HEK293 (cell line): ENCODE results near the gene ZNF451.

Source experiments
- CTCF ChIA-PET: fragments of 350-600 bp; formaldehyde crosslinking; extraction: SDS; loops from one replicate; lab custom pipeline; 2021; ENCODE audit warnings: antibody characterized with exemption; lab: Yijun Ruan, JAX
- POLR2A ChIA-PET: fragments of 300-600 bp; formaldehyde crosslinking; extraction: SDS; loops from one replicate; lab custom pipeline; 2020; ENCODE audit warnings: antibody characterized with exemption, inconsistent platforms; lab: Yijun Ruan, JAX
- H3K27ac ChIP-seq: fragments of 200-500 bp; sonication (Bioruptor generic); 2 replicates; pipeline ENCODE4 v1.5.1; 2014; ENCODE audit warnings: low read depth, low read length, control low read depth, inconsistent platforms; ENCODE audit errors: extremely low read depth
- H3K36me3 ChIP-seq, 2 experiments: fragments of 200-500 bp in 1 of 2; sonication (Bioruptor generic) in 1 of 2; 1 replicate in 1 of 2; 2 replicates in 1 of 2; pipeline ENCODE4 v1.5.1; 2014 to 2017; ENCODE audit warnings: inconsistent platforms in 2 of 2, low read length in 2 of 2; ENCODE audit not compliant: control insufficient read depth in 2 of 2, insufficient read depth in 1 of 2
- H3K4me1 ChIP-seq: fragments of 200-500 bp; sonication (Bioruptor generic); 2 replicates; pipeline ENCODE4 v1.5.1; 2014; ENCODE audit warnings: mild to moderate bottlenecking, low read length, inconsistent platforms; ENCODE audit not compliant: control insufficient read depth, insufficient read depth
- H3K4me3 ChIP-seq: 2 replicates; pipeline ENCODE4 v1.5.1; 2011; ENCODE audit warnings: low read depth, mild to moderate bottlenecking, control low read depth, low read length, moderate library complexity
- H3K9me3 ChIP-seq: fragments of 200-500 bp; sonication (Bioruptor generic); 2 replicates; pipeline ENCODE4 v1.5.1; 2014; ENCODE audit warnings: low read depth, low read length, inconsistent platforms; ENCODE audit not compliant: control insufficient read depth, insufficient read depth
- EGR2 ChIP-seq: fragments of 450-650 bp; formaldehyde crosslinking; IDR thresholded peaks from 2 replicates; pipeline ENCODE4 v1.5.1; 2016; ENCODE audit warnings: low read depth, missing biosample characterization, missing genetic modification characterization
- IKZF3 ChIP-seq: fragments of 450-650 bp; IDR thresholded peaks from 2 replicates; pipeline ENCODE4 v1.5.0; 2018; ENCODE audit warnings: missing biosample characterization, mild to moderate bottlenecking, missing genetic modification characterization, moderate library complexity
- MZF1 ChIP-seq: fragments of 450-650 bp; formaldehyde crosslinking; IDR thresholded peaks from 2 replicates; pipeline ENCODE4 v1.5.1; 2017; ENCODE audit warnings: missing biosample characterization, missing genetic modification characterization, borderline replicate concordance
- OVOL3 ChIP-seq: fragments of 450-650 bp; formaldehyde crosslinking; IDR thresholded peaks from 2 replicates; pipeline ENCODE4 v1.5.1; 2016; ENCODE audit warnings: missing biosample characterization, missing genetic modification characterization
- RBAK ChIP-seq: fragments of 450-650 bp; formaldehyde crosslinking; IDR thresholded peaks from 2 replicates; pipeline ENCODE4 v1.5.1; 2016; ENCODE audit warnings: missing biosample characterization, missing genetic modification characterization
- SALL2 ChIP-seq: fragments of 450-650 bp; formaldehyde crosslinking; IDR thresholded peaks from 2 replicates; pipeline ENCODE4 v1.5.0; 2017; ENCODE audit warnings: missing biosample characterization, mild to moderate bottlenecking, missing genetic modification characterization, borderline replicate concordance
- SP7 ChIP-seq: fragments of 450-650 bp; formaldehyde crosslinking; IDR thresholded peaks from 2 replicates; pipeline ENCODE4 v1.5.1; 2016; ENCODE audit warnings: missing biosample characterization, missing genetic modification characterization
- ZBTB20 ChIP-seq: fragments of 450-650 bp; formaldehyde crosslinking; IDR thresholded peaks from 2 replicates; pipeline ENCODE4 v1.5.1; 2016; ENCODE audit warnings: missing biosample characterization, missing genetic modification characterization
- ZFP37 ChIP-seq: fragments of 450-650 bp; formaldehyde crosslinking; IDR thresholded peaks from 2 replicates; pipeline ENCODE4 v1.5.1; 2016; ENCODE audit warnings: missing biosample characterization, missing genetic modification characterization
- ZIC2 ChIP-seq: fragments of 450-650 bp; formaldehyde crosslinking; IDR thresholded peaks from 2 replicates; pipeline ENCODE4 v1.5.1; 2016; ENCODE audit warnings: missing biosample characterization, missing genetic modification characterization
- ZNF10 ChIP-seq: fragments of 450-650 bp; formaldehyde crosslinking; IDR thresholded peaks from 2 replicates; pipeline ENCODE4 v1.5.1; 2017; ENCODE audit warnings: missing biosample characterization, missing genetic modification characterization
- ZNF133 ChIP-seq: fragments of 450-650 bp; formaldehyde crosslinking; IDR thresholded peaks from 2 replicates; pipeline ENCODE4 v1.5.1; 2016; ENCODE audit warnings: missing biosample characterization, missing genetic modification characterization
- ZNF266 ChIP-seq: fragments of 450-650 bp; formaldehyde crosslinking; IDR thresholded peaks from 2 replicates; pipeline ENCODE4 v1.5.1; 2016; ENCODE audit warnings: missing biosample characterization, missing genetic modification characterization, low read depth
- ZNF404 ChIP-seq: fragments of 450-650 bp; formaldehyde crosslinking; IDR thresholded peaks from 2 replicates; pipeline ENCODE4 v1.5.1; 2017; ENCODE audit warnings: missing biosample characterization, missing genetic modification characterization
- ZNF473 ChIP-seq: fragments of 450-650 bp; formaldehyde crosslinking; IDR thresholded peaks from 2 replicates; pipeline ENCODE4 v1.5.1; 2017; ENCODE audit warnings: missing biosample characterization, missing genetic modification characterization
- ZNF548 ChIP-seq: fragments of 450-650 bp; formaldehyde crosslinking; IDR thresholded peaks from 2 replicates; pipeline ENCODE4 v1.5.1; 2016; ENCODE audit warnings: missing biosample characterization, missing genetic modification characterization
- ZNF555 ChIP-seq: fragments of 450-650 bp; formaldehyde crosslinking; conservative IDR thresholded peaks from 2 replicates; pipeline ENCODE4 v1.5.1; 2017; ENCODE audit warnings: missing biosample characterization, mild to moderate bottlenecking, missing genetic modification characterization, inconsistent platforms
- ZNF585B ChIP-seq: fragments of 450-650 bp; formaldehyde crosslinking; IDR thresholded peaks from 2 replicates; pipeline ENCODE4 v1.5.1; 2016; ENCODE audit warnings: missing biosample characterization, missing genetic modification characterization
- ZNF600 ChIP-seq: fragments of 450-650 bp; formaldehyde crosslinking; IDR thresholded peaks from 2 replicates; pipeline ENCODE4 v1.5.1; 2016; ENCODE audit warnings: missing biosample characterization, missing genetic modification characterization
- ZNF658 ChIP-seq: fragments of 450-650 bp; formaldehyde crosslinking; IDR thresholded peaks from 2 replicates; pipeline ENCODE4; 2016; ENCODE audit warnings: missing biosample characterization, missing genetic modification characterization
- ZNF677 ChIP-seq: fragments of 450-650 bp; IDR thresholded peaks from 2 replicates; pipeline ENCODE4 v1.5.0; 2018; ENCODE audit warnings: missing biosample characterization, mild to moderate bottlenecking, missing genetic modification characterization, moderate library complexity
- ZNF747 ChIP-seq: fragments of 450-650 bp; formaldehyde crosslinking; IDR thresholded peaks from 2 replicates; pipeline ENCODE4 v1.5.1; 2016; ENCODE audit warnings: missing biosample characterization, missing genetic modification characterization
- ZNF76 ChIP-seq: fragments of 450-650 bp; formaldehyde crosslinking; IDR thresholded peaks from 2 replicates; pipeline ENCODE4; 2016; ENCODE audit warnings: low read depth, missing biosample characterization, missing genetic modification characterization, borderline replicate concordance
- TF ChIP-seq, protein P1 (sequence below): fragments of 450-650 bp; formaldehyde crosslinking; conservative IDR thresholded peaks from 2 replicates; pipeline ENCODE4 v1.5.1; 2016; ENCODE audit warnings: low read depth, missing biosample characterization, missing genetic modification characterization
- TF ChIP-seq, protein P2 (sequence below): fragments of 450-650 bp; formaldehyde crosslinking; IDR thresholded peaks from 2 replicates; pipeline ENCODE4 v1.5.1; 2016; ENCODE audit warnings: missing biosample characterization, missing genetic modification characterization
- TF ChIP-seq, protein P3 (sequence below): fragments of 450-650 bp; formaldehyde crosslinking; IDR thresholded peaks from 2 replicates; pipeline ENCODE4 v1.5.1; 2016; ENCODE audit warnings: missing biosample characterization, missing genetic modification characterization

The ZNF451 gene

DNA sequence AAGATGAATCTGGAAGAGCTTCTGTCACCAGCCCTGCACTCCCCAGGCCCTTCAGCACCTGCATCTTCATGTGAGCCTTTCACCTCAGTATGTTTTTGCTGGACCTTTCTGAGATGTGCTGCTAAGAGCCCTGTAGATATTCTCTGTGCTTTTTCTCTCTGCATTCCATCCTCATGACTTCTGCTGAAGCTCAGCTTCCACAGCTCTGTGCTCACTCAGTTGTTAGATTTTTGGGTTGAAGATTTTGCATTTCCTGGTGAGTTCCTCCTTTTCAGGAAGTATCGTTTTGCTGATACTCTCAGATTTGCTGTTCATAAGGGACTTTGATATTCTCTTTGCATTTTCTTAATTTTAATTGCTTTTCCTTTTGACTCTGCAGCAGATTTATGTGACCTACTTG is 25.2 kb upstream of the ZNF451 start:
- no peak for TF ChIP-seq IKZF3
- no peak for TF ChIP-seq ZNF404 (tag by site-specific recombination)
- no peak for TF ChIP-seq ZIC2 (tag by site-specific recombination)
- TF ChIP-seq ZNF555 (tag by site-specific recombination), result no peak
- no peak for TF ChIP-seq ZNF548 (tag by site-specific recombination)
- no peak for TF ChIP-seq ZNF747 (tag by site-specific recombination)
- no peak for TF ChIP-seq ZNF600 (tag by site-specific recombination)
- no peak for TF ChIP-seq OVOL3
- TF ChIP-seq ZNF133, result no peak
- Histone ChIP-seq H3K4me1 (peaks cover 2% of the 10 kb centered on the region; the same call in 1 of the 2 replicates), H3K9me3 (no peaks in the 10 kb centered on the region), H3K36me3 (peaks cover 47 to 53% of the 10 kb centered on the region in 2 experiments), H3K4me3 (no peak overlapping the region), H3K27ac (no peak overlapping the region)
- POLR2A ChIA-PET, result no interaction called here
- CTCF ChIA-PET, result no interaction called here

DNA sequence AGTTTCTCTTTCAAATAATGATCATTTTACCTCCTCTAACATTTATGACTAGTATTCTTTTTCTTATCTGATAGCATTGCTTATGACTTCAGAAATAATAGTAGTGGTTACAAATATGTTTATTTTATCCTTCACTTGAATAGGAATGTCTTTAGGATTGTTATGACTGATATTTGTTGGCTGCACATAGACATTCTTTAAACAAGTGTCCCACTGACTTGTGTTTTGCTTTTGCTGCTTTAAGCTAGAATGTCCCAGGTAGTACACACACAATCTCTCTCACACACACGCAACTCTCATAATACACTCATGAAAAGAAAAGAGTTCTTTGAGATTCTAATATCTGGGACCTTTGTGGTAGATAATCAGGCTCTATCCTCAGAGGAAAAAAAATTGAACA is 21.9 kb upstream of the ZNF451 start:
- H3K4me1 ChIP-seq, result peaks cover 2% of the 10 kb centered on the region; the same call in 1 of the 2 replicates
- ChIA-PET POLR2A (no interaction called here), CTCF (interaction anchor here (0.5 to 0.6 kb wide), 2 partner anchors 14 to 498 kb away, joined by 4 to 5 read pairs; no protein-coding TSS in a partner anchor)
- H3K27ac ChIP-seq, result no peak overlapping the region
- no peak overlapping the region for H3K4me3 ChIP-seq
- H3K9me3 ChIP-seq, result no peaks in the 10 kb centered on the region
- no peak for TF ChIP-seq SP7 (tag by site-specific recombination)
- no peak for TF ChIP-seq ZNF473 (tag by site-specific recombination)
- TF ChIP-seq EGR2, result no peak
- no peak for TF ChIP-seq ZNF76 (tag by site-specific recombination)
- TF ChIP-seq, protein P1, sequence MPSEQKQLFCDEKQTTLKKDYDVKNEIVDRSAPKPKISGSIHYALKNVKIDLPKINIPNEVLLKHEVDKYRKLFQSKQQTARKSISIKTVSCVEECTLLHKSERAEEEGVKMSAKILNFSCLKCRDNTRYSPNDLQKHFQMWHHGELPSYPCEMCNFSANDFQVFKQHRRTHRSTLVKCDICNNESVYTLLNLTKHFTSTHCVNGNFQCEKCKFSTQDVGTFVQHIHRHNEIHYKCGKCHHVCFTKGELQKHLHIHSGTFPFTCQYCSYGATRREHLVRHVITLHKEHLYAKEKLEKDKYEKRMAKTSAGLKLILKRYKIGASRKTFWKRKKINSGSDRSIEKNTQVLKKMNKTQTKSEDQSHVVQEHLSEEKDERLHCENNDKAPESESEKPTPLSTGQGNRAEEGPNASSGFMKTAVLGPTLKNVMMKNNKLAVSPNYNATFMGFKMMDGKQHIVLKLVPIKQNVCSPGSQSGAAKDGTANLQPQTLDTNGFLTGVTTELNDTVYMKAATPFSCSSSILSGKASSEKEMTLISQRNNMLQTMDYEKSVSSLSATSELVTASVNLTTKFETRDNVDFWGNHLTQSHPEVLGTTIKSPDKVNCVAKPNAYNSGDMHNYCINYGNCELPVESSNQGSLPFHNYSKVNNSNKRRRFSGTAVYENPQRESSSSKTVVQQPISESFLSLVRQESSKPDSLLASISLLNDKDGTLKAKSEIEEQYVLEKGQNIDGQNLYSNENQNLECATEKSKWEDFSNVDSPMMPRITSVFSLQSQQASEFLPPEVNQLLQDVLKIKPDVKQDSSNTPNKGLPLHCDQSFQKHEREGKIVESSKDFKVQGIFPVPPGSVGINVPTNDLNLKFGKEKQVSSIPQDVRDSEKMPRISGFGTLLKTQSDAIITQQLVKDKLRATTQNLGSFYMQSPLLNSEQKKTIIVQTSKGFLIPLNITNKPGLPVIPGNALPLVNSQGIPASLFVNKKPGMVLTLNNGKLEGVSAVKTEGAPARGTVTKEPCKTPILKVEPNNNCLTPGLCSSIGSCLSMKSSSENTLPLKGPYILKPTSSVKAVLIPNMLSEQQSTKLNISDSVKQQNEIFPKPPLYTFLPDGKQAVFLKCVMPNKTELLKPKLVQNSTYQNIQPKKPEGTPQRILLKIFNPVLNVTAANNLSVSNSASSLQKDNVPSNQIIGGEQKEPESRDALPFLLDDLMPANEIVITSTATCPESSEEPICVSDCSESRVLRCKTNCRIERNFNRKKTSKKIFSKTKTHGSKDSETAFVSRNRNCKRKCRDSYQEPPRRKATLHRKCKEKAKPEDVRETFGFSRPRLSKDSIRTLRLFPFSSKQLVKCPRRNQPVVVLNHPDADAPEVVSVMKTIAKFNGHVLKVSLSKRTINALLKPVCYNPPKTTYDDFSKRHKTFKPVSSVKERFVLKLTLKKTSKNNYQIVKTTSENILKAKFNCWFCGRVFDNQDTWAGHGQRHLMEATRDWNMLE (tag by site-specific recombination), result no peak
- TF ChIP-seq RBAK (tag by site-specific recombination), result no peak
- no peak for TF ChIP-seq MZF1
- TF ChIP-seq SALL2 (tag by site-specific recombination), result no peak
- no peak for TF ChIP-seq ZNF266 (tag by site-specific recombination)
- TF ChIP-seq ZFP37 (tag by site-specific recombination), result no peak
- no peak for TF ChIP-seq ZNF10 (tag by site-specific recombination)
- TF ChIP-seq, protein P2, sequence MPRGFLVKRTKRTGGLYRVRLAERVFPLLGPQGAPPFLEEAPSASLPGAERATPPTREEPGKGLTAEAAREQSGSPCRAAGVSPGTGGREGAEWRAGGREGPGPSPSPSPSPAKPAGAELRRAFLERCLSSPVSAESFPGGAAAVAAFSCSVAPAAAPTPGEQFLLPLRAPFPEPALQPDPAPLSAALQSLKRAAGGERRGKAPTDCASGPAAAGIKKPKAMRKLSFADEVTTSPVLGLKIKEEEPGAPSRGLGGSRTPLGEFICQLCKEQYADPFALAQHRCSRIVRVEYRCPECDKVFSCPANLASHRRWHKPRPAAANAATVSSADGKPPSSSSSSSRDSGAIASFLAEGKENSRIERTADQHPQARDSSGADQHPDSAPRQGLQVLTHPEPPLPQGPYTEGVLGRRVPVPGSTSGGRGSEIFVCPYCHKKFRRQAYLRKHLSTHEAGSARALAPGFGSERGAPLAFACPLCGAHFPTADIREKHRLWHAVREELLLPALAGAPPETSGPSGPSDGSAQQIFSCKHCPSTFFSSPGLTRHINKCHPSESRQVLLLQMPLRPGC (tag by site-specific recombination), result no peak
- TF ChIP-seq, protein P3, sequence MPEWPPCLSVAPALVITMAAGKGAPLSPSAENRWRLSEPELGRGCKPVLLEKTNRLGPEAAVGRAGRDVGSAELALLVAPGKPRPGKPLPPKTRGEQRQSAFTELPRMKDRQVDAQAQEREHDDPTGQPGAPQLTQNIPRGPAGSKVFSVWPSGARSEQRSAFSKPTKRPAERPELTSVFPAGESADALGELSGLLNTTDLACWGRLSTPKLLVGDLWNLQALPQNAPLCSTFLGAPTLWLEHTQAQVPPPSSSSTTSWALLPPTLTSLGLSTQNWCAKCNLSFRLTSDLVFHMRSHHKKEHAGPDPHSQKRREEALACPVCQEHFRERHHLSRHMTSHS, result no peak
- no peak for TF ChIP-seq ZNF658 (tag by site-specific recombination)
- TF ChIP-seq ZNF677 (tag by site-specific recombination), result no peak
- no peak for TF ChIP-seq ZNF585B (tag by site-specific recombination)
- TF ChIP-seq ZBTB20 (tag by site-specific recombination), result no peak
- peaks cover 22 to 28% of the 10 kb centered on the region in 2 experiments for H3K36me3 ChIP-seq
